NCI-H524 treated with DMSO at 0.1 percent for 48 hours (cell line): ENCODE measurements around the gene SLC5A6.

Experiments used
- DNase-seq: peaks from one replicate; lab custom pipeline; 2025; lab: John Stamatoyannopoulos, UW

Gene SLC5A6

GRCh38 chr2:27175330-27175729, 36.7 kb downstream of the SLC5A6 start:
- no peak for DNase-seq

GRCh38 chr2:27174638-27175037, 37.4 kb downstream of the SLC5A6 start:
- DNase-seq, result no peak

GRCh38 chr2:27171351-27171848, 40.7 kb downstream of the SLC5A6 start:
- no peak for DNase-seq

- no peak for DNase-seq
Observed at GRCh38 chr2:27170581-27171337, 41.3 kb downstream of the SLC5A6 start.

- no peak for DNase-seq
Observed at GRCh38 chr2:27164960-27165763, 46.9 kb downstream of the SLC5A6 start.

GRCh38 chr2:27162151-27163121, 49.6 kb downstream of the SLC5A6 start:
- no peak for DNase-seq

GRCh38 chr2:27160191-27160590, 51.9 kb downstream of the SLC5A6 start:
- DNase-seq, result no peak

- DNase-seq, result no peak
Observed at GRCh38 chr2:27159271-27159670, 52.8 kb downstream of the SLC5A6 start.

- no peak for DNase-seq
Observed at GRCh38 chr2:27158468-27158867, 53.6 kb downstream of the SLC5A6 start.

GRCh38 chr2:27155069-27155520, 57.0 kb downstream of the SLC5A6 start:
- no peak for DNase-seq

- no peak for DNase-seq
Observed at GRCh38 chr2:27154488-27154887, 57.6 kb downstream of the SLC5A6 start.

GRCh38 chr2:27152796-27153464, 59.1 kb downstream of the SLC5A6 start:
- no peak for DNase-seq

- no peak for DNase-seq
Observed at GRCh38 chr2:27152102-27152795, 59.8 kb downstream of the SLC5A6 start.

- no peak for DNase-seq
Observed at GRCh38 chr2:27150639-27151230, 61.3 kb downstream of the SLC5A6 start.
